Tibial nerve (tissue), 4 donors: ENCODE measurements around the gene ILRUN. TPM values are rescaled to one million over a fixed set of nuclear protein-coding genes. Genes with fewer than 3 reads are reported as not detected.

ENCODE experiments used
- DNase-seq, 2 donors: peaks; one replicate each; pipeline ENCODE4 v3.0.0-alpha.2; 2019; ENCODE audit warnings: low spot score in 2 of 2
- H3K27ac ChIP-seq, 4 donors: fragments of 200-600 bp; sonication (generic) in 3 of 4; one replicate each; pipeline ENCODE4 v1.5.1; 2017 to 2019; ENCODE audit warnings: mild to moderate bottlenecking in 1 of 4
- H3K27me3 ChIP-seq, 2 donors: fragments of 200-600 bp; sonication (generic) in 1 of 2; one replicate each; pipeline versions ENCODE4 v1.5.1 to v1.6.0; 2017 to 2019
- H3K36me3 ChIP-seq, 3 donors: fragments of 200-600 bp; sonication (generic); one replicate each; pipeline ENCODE4 v1.5.1; 2018 to 2019
- H3K4me1 ChIP-seq, 4 donors: fragments of 200-600 bp; sonication (generic) in 3 of 4; one replicate each; pipeline ENCODE4 v1.5.1; 2017 to 2019
- H3K4me3 ChIP-seq, 4 donors: fragments of 200-600 bp; sonication (generic) in 3 of 4; one replicate each; pipeline ENCODE4 v1.5.1; 2017 to 2019; ENCODE audit warnings: mild to moderate bottlenecking in 1 of 4, moderate library complexity in 1 of 4
- H3K9me3 ChIP-seq, 4 donors: fragments of 200-600 bp; sonication (generic) in 3 of 4; one replicate each; pipeline ENCODE4 v1.5.1; 2017 to 2019
- EP300 ChIP-seq, 2 donors: sonication (generic); formaldehyde crosslinking; IDR thresholded peaks; one replicate each; pipeline ENCODE4 v1.6.1; 2017; ENCODE audit warnings: antibody characterized with exemption in 2 of 2, mild to moderate bottlenecking in 1 of 2
- POLR2A ChIP-seq, 2 donors: fragments of 450-650 bp; IDR thresholded peaks; one replicate each; pipeline ENCODE4 v1.6.1; 2017; ENCODE audit warnings: antibody characterized with exemption in 2 of 2, mild to moderate bottlenecking in 2 of 2, moderate library complexity in 2 of 2
- WGBS, 2 donors: methylation state at CpG; one replicate each; pipeline ENCODE4 v1.1.5; 2018; 5-methylcytosine and 5-hydroxymethylcytosine counted together
- total RNA-seq, 4 donors: library from RNA; depleted of rRNA; stranded (reverse); fragments of >200 nt; gene quantifications; one replicate each; pipeline ENCODE4 v1.1.0, GENCODE V29; 2016
- TF ChIP-seq, protein P1 (sequence below), 5 experiments: fragments of 200-600 bp in 3 of 5; fragments of 450-650 bp in 2 of 5; sonication (generic) in 3 of 5; IDR thresholded peaks; one replicate each; pipeline ENCODE4 v1.5.1; 2016 to 2019; ENCODE audit warnings: antibody characterized with exemption in 5 of 5, mild to moderate bottlenecking in 3 of 5, moderate library complexity in 2 of 5

Gene ILRUN
- total RNA-seq, 4 donors from 2014 or later = 57.6 to 78.9 (median 65.7) TPM

DNA sequence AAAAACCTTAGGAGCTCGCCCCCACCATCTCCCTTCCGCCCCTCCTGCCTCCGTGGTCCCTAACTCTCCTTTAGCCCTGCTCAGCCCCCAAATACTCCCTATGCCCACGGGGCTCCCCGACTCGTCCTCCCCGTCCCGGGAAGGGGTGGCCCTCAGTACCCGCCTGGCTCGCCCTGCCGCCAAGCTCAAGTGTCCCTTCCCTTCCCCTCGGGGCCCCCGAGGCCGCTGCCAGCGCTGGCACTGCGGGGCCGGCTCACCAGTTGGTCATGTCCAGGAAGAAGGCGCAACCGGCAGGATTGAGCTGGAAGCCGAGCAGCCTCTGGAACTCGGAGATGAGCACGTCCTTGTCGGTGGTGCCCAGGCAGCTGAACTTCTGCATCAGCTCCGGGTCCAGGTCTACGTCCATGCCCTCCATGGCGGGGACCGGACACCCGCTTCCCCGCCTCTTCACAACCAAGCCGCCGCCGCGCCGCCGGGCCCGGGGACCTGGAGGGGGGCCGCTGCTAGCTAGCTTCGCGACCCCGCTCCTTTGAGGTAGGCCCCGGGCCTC, 303 bp downstream of the ILRUN start:
- peak overlapping the region; percentile 85 to 89 (median 88) for H3K27ac ChIP-seq
- no peaks in the 10 kb centered on the region for H3K27me3 ChIP-seq
- H3K4me3 ChIP-seq = peak overlapping the region; percentile 66 to 91 (median 72)
- H3K36me3 ChIP-seq = no peaks in the 10 kb centered on the region
- H3K4me1 ChIP-seq = peaks cover 0 to 35% (median 14%) of the 10 kb centered on the region in 4 donors
- DNase-seq = peak in 1 of 2 donors; percentile 18
- 1% methylated on average over 21 to 27 of the region's 41 CpGs for WGBS, 2 donors
- TF ChIP-seq POLR2A (IDR thresholded peaks at IDR 0.05) (no peak), EP300 (IDR thresholded peaks at IDR 0.05) (no peak)
- TF ChIP-seq, protein P1, sequence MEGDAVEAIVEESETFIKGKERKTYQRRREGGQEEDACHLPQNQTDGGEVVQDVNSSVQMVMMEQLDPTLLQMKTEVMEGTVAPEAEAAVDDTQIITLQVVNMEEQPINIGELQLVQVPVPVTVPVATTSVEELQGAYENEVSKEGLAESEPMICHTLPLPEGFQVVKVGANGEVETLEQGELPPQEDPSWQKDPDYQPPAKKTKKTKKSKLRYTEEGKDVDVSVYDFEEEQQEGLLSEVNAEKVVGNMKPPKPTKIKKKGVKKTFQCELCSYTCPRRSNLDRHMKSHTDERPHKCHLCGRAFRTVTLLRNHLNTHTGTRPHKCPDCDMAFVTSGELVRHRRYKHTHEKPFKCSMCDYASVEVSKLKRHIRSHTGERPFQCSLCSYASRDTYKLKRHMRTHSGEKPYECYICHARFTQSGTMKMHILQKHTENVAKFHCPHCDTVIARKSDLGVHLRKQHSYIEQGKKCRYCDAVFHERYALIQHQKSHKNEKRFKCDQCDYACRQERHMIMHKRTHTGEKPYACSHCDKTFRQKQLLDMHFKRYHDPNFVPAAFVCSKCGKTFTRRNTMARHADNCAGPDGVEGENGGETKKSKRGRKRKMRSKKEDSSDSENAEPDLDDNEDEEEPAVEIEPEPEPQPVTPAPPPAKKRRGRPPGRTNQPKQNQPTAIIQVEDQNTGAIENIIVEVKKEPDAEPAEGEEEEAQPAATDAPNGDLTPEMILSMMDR (IDR thresholded peaks at IDR 0.05) = no peak
- H3K9me3 ChIP-seq = no peaks in the 10 kb centered on the region

DNA sequence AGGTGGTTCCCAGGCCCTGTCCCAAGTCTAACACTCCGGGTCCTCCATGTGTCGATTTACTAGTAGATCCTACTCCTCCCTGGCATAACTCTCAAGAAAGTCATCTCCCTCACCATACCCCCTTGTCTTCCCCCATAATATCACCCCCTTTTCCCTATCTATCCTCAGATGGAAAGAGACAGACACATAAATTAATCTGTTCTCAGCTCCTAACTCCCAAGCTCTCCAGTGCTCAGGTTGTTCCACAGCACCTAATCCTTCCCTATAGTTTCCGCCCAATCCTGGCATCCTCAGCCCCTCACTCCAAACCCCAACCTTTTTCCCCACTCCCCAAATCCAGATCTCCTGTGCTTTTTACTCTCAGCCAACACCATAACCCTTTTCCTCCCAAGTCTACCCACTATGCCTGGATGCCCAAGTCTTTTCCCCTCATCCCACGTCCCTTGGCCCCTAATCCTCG, 808 bp downstream of the ILRUN start:
- DNase-seq = no peak
- Histone ChIP-seq H3K27ac (peak overlapping the region; percentile 85 to 89 (median 88)), H3K4me3 (peak overlapping the region; percentile 66 to 91 (median 72)), H3K4me1 (peaks cover 0 to 35% (median 14%) of the 10 kb centered on the region in 4 donors), H3K36me3 (no peaks in the 10 kb centered on the region), H3K9me3 (no peaks in the 10 kb centered on the region), H3K27me3 (no peaks in the 10 kb centered on the region)
- TF ChIP-seq, protein P1 (IDR thresholded peaks at IDR 0.05) = no peak
- TF ChIP-seq POLR2A (IDR thresholded peaks at IDR 0.05) (no peak), EP300 (IDR thresholded peaks at IDR 0.05) (no peak)
- 15 to 16% methylated on average over 5 of the region's 5 CpGs for WGBS, 2 donors

DNA sequence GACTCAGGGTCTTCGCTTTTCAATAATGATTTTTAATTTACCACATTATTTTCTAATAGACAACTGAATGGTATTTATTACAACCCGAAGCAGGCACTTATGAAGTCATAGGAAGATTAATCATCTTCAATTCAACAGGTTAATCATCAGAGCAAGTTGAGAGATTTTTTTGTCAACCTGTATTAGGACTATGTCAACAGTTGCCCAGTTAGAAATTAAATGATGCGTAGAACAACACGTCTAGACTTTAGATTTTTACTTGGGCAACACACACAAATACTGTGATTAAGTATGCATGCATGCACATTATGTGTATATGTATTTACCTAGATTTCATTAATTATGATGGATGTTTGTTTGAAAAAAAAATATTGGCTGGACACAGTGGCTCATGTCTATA, 4.3 kb downstream of the ILRUN start:
- Histone ChIP-seq H3K4me1 (peaks cover 0 to 39% (median 17%) of the 10 kb centered on the region in 4 donors), H3K9me3 (no peaks in the 10 kb centered on the region), H3K27me3 (no peaks in the 10 kb centered on the region), H3K27ac (no peak overlapping the region), H3K36me3 (peaks cover 0 to 7% (median 0%) of the 10 kb centered on the region in 3 donors), H3K4me3 (no peak overlapping the region)
- TF ChIP-seq, protein P1 (IDR thresholded peaks at IDR 0.05) = no peak
- TF ChIP-seq POLR2A (IDR thresholded peaks at IDR 0.05) (no peak), EP300 (IDR thresholded peaks at IDR 0.05) (no peak)
- 93 to 95% methylated on average over 4 of the region's 4 CpGs for WGBS, 2 donors
- DNase-seq = no peak

DNA sequence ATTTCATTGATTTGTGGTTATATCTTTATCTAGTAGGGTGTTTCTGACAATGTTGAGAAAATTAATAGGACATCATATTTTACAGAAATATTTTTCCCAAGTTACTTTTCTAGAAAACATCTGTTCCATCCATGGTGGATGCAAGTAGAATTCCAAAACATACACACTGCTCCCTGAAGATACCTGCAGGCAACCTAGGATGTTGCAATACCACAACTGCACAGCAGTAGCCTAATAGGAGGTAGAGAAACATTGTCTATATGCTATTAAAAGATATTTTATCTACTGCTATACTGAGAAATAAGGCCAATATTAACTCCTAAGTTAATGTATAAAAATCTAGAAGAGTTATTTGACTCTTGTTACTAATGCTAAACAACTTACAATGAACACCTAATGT, 6.8 kb downstream of the ILRUN start:
- Histone ChIP-seq H3K27me3 (no peaks in the 10 kb centered on the region), H3K9me3 (no peaks in the 10 kb centered on the region), H3K36me3 (peaks cover 0 to 7% (median 0%) of the 10 kb centered on the region in 3 donors), H3K4me1 (peaks cover 0 to 29% (median 10%) of the 10 kb centered on the region in 4 donors), H3K27ac (no peak overlapping the region), H3K4me3 (no peak overlapping the region)
- no peak for DNase-seq
- TF ChIP-seq, protein P1 (IDR thresholded peaks at IDR 0.05) = no peak
- TF ChIP-seq EP300 (IDR thresholded peaks at IDR 0.05) = no peak
- TF ChIP-seq POLR2A (IDR thresholded peaks at IDR 0.05) = no peak

DNA sequence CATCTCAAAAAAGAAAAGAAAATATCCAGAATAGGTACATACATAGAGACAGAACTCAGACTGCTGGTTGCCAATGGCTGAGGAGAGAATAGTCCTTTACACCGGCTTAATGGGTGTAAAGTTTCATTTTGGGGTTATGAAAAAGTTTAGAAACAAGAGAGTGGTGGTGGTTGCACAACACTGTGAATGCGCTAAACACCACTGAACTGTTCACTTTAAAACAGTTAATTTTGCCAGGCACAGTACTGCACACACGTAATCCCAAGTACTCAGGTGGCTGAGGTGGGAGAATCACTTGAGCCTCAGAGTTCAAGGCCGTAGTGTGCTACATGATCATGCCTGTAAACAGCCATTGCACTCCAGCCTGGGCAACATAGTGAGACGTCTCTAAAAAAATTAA, 7.6 kb downstream of the ILRUN start:
- Histone ChIP-seq H3K9me3 (no peaks in the 10 kb centered on the region), H3K4me1 (peaks cover 0 to 24% (median 3%) of the 10 kb centered on the region in 4 donors), H3K27ac (no peak overlapping the region), H3K4me3 (no peak overlapping the region), H3K27me3 (no peaks in the 10 kb centered on the region), H3K36me3 (peaks cover 0 to 7% (median 0%) of the 10 kb centered on the region in 3 donors)
- DNase-seq = no peak
- 87% methylated on average over 5 of the region's 5 CpGs for WGBS, 2 donors
- no peak for TF ChIP-seq EP300 (IDR thresholded peaks at IDR 0.05)
- TF ChIP-seq, protein P1 (IDR thresholded peaks at IDR 0.05) = no peak
- no peak for TF ChIP-seq POLR2A (IDR thresholded peaks at IDR 0.05)
